RWPE1 (cell line): Measurements from ENCODE around the gene THSD8.
A peak's percentile ranks its signal among the peaks of the same experiment; 100 is the strongest.

ENCODE experiments used
- CTCF ChIA-PET: fragments of 350-600 bp; sonication (Branson Sonifier 250); formaldehyde crosslinking; extraction: SDS; loops from one replicate; lab custom pipeline; 2021; lab: Yijun Ruan, JAX
- POLR2A ChIA-PET: fragments of 400-600 bp; formaldehyde crosslinking; extraction: SDS; loops from one replicate; lab custom pipeline; 2020; ENCODE audit warnings: antibody characterized with exemption; ENCODE audit not compliant: low non-redundant PET; lab: Yijun Ruan, JAX
- DNase-seq: peaks from one replicate; pipeline ENCODE4 v3.0.0; 2012; ENCODE audit warnings: low spot score
- H3K27ac ChIP-seq: fragments of 450-650 bp; 2 replicates; pipeline ENCODE4 v1.5.1; 2017
- TF ChIP-seq, protein P1 (sequence below): fragments of 450-650 bp; conservative IDR thresholded peaks from 2 replicates; pipeline ENCODE4 v1.5.1; 2017; ENCODE audit warnings: low read depth, mild to moderate bottlenecking

The THSD8 gene

GRCh38 chr19:12770922-12771321 lies 30.9 kb upstream of the THSD8 start:
- CTCF ChIA-PET, result interaction anchor here (0.7 to 1.1 kb wide), 2 partner anchors 13 to 31 kb away, joined by 3 to 4 read pairs; partner anchors contain the start of gene PRDX2

GRCh38 chr19:12772323-12772722 lies 29.5 kb upstream of the THSD8 start:
- ChIA-PET POLR2A (no interaction called here), CTCF (interaction anchor here (0.8 kb wide), 1 partner anchor 24 kb away, joined by 4 read pairs; no protein-coding TSS in a partner anchor)
- H3K27ac ChIP-seq, result peak overlapping the region; percentile 99
- TF ChIP-seq, protein P1, sequence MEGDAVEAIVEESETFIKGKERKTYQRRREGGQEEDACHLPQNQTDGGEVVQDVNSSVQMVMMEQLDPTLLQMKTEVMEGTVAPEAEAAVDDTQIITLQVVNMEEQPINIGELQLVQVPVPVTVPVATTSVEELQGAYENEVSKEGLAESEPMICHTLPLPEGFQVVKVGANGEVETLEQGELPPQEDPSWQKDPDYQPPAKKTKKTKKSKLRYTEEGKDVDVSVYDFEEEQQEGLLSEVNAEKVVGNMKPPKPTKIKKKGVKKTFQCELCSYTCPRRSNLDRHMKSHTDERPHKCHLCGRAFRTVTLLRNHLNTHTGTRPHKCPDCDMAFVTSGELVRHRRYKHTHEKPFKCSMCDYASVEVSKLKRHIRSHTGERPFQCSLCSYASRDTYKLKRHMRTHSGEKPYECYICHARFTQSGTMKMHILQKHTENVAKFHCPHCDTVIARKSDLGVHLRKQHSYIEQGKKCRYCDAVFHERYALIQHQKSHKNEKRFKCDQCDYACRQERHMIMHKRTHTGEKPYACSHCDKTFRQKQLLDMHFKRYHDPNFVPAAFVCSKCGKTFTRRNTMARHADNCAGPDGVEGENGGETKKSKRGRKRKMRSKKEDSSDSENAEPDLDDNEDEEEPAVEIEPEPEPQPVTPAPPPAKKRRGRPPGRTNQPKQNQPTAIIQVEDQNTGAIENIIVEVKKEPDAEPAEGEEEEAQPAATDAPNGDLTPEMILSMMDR, result no peak
- no peak for DNase-seq

More at GRCh38 chr19:12770922-12771321, 30.9 kb upstream of the THSD8 start:
- 0 out of 2 replicates have a peak overlapping the region, but pooled peaks have one; percentile 4 for H3K27ac ChIP-seq
- TF ChIP-seq, protein P1, result no peak
- DNase-seq, result no peak
- POLR2A ChIA-PET, result no interaction called here

- CTCF ChIA-PET, result interaction anchor here (0.5 to 1.9 kb wide), 6 partner anchors 13 to 74 kb away, joined by 3 to 10 read pairs (median 4); no protein-coding TSS in a partner anchor
- peak overlapping the region; percentile 99 for H3K27ac ChIP-seq
- peak; percentile 21 for DNase-seq
Observed at GRCh38 chr19:12773571-12773970, 28.3 kb upstream of the THSD8 start.

GRCh38 chr19:12774588-12775555 lies 27.0 kb upstream of the THSD8 start, which contains the start of gene HOOK2:
TSS of gene HOOK2 (minus strand) at chr19:12775552. CDS start at chr19:12775449, 103 bp downstream.
- POLR2A ChIA-PET, result interaction anchor here (1.0 to 4.3 kb wide), 3 partner anchors 15 to 17 kb away, joined by 4 to 120 read pairs (median 7); partner anchors contain the start of gene JUNB
- H3K27ac ChIP-seq, result peak within 1 kb of the TSS; percentile 99
- peak; percentile 90 for DNase-seq
- CTCF ChIA-PET, result interaction anchor here (1.0 to 1.9 kb wide), 4 partner anchors 14 to 73 kb away, joined by 4 to 10 read pairs (median 6); no protein-coding TSS in a partner anchor
- TF ChIP-seq, protein P1, result no peak

More at GRCh38 chr19:12773571-12773970, 28.3 kb upstream of the THSD8 start:
- POLR2A ChIA-PET, result interaction anchor here (0.6 to 0.7 kb wide), 2 partner anchors 58 to 64 kb away, joined by 5 to 8 read pairs; no protein-coding TSS in a partner anchor
- TF ChIP-seq, protein P1, result no peak

GRCh38 chr19:12777217-12778016 lies 24.5 kb upstream of the THSD8 start:
- H3K27ac ChIP-seq, result peak overlapping the region; percentile 99
- peak; percentile 73 for DNase-seq
- TF ChIP-seq, protein P1, result peak; percentile 96
- POLR2A ChIA-PET, result interaction anchor here (2.3 to 4.3 kb wide), 2 partner anchors 14 to 19 kb away, joined by 8 to 120 read pairs; partner anchors contain the start of gene JUNB
- CTCF ChIA-PET, result interaction anchor here (0.5 to 3.3 kb wide), 14 partner anchors 8 to 1643 kb away, joined by 3 to 40 read pairs (median 5); partner anchors contain the start of genes GCDH, JUNB and RNASEH2A
